HG03558 (cell line): ENCODE results near the gene SCTR.

ENCODE experiments used
- ATAC-seq: cut with Tn5 transposase; IDR thresholded peaks from one replicate; pipeline ENCODE4 v1.9.1; 2021; ENCODE audit warnings: moderate number of reproducible peaks; ENCODE audit not compliant: unreplicated experiment; ENCODE audit errors: extremely low read depth

Gene SCTR

DNA sequence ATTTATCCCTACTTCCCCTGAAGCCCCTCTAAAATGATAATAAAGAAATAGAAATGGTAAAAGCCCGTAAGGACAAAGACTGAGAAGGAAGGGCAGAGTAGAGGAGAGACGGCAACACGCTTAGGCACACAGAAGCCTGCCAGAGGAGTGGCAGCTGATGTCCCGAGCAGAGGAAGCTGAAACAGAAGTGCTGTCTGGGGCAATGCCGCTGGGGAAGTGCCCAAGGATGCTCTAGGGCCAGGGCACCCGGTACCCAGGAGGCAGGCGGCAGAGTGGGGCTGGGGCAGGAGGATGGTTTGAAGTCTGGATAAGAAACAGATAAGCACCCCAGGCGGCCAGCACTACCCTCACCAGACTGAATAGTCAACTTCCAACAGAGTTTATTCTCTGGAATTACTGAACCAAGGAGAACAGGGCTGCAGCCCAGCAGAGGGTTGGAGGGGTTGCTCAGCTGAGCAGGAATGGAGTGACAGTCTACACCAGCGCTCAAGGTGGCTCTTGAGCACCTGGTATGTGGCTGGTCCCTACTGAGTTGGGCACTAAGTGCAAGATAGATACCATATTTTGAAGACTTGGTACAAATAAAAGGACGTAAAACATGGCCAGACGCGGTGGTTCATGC, 70.2 kb downstream of the SCTR start:
- ATAC-seq = no peak

DNA sequence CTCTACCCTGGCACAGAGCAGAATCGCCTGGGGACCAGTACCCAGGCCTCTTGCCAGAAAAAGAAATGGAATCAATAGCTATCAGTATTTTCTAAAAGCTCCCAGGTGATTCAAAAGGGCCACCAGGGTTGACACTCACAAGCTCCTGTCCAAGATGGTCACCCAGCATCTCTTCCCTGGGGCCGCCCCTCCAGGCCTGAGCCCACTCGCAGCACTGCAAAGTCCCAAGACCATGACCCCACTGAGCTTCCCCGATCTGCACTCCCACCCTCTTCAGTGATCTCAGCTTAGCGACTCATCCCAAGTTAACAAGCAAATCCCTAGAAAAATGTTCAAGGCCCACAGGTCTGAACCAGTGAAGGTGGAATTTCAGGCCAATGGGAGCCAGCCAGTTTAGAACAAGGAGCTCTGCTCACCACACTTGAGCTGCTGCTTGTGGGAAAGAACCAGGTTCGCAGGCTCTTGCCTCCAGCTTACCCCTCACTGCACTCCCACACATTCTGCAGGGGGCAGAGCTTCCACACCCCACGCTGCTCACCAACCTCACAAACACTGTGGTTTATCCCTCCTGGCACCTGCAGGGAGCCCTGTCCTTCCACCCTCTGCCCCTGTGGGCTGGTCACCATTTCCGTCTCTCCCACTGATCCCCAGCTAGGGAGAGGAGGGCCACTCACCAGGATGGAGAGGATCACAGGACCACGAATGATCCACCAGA, 72.8 kb downstream of the SCTR start:
- no peak for ATAC-seq

DNA sequence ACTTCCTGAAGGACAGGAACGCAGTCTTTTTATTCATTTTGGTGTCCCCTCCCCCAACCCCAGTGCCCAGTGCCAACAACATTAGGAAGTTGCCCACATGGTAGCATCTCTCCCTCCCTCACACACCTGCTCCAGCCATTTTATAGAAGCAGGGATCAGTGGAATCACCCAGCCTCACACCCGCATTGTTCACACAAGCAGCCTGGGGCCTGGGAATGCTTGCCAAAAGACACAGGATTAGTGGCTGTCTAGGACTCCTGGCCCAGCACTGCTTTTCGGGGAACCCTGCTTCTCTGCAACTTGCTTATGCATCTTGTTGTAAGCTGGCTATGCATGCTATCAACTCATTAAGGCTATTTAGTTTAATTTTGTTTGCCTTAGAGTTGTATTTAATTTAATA, 74.8 kb downstream of the SCTR start:
- no peak for ATAC-seq

GRCh38 chr2:119448427-119449141, 75.7 kb downstream of the SCTR start:
- ATAC-seq = no peak

DNA sequence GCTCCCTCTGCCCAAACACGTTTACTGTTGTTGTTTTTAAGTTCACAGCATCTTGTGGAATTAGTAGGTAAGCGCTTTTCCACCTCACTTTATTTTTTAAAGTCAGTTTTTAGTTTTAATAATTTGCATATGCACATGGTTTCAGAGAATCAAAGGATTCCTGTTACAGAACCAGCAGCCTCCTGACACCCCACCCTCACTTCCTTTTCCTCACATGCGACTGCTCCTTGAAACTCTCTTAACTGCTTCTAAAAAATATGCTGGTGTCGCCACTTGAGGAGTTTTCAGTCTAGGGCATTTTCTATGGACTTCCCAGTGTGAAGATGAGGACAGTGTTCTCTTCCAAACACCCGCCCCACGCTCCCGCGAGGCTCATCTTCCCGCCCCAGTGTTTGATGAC, 78.2 kb downstream of the SCTR start:
- ATAC-seq = no peak

DNA sequence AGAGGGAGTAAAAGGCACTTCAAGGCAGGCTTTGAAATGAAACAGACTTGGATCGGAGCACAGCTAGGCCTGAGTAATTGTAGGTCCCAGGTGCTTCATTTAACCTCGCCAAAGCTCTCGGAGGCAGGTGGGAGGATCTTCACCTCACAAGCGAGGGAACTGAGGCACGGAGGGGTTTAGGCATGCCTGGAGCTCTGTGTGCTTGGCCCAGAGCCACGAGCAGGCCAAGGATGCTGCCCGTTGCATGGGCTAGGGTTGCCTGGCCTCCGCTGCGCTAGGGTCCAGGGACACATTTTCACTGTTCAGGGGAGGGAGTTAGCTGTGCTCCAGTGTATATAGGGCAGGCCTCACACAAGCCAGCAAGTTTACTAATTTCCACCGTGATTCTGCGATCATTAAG, 81.4 kb downstream of the SCTR start:
- ATAC-seq = no peak

DNA sequence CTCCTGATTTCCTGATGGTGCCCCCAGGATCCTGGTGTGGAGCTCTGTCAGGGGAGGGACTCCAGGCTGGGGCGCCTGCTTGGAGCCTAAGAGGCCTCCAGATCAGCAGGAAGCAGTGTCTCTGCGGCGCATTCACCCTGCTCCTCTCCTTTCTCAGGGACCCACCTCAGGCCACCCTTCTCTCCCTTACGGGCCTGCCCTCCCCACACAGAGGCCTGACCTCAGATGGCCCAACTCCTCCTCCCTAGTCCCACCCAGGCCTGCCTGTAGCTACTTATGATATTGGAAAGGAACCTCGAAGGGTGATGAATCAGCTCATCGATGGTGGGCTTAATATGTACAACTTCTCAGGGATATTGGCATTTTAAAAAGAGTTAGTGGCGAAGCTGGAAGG, 82.1 kb downstream of the SCTR start:
- ATAC-seq = no peak

GRCh38 chr2:119441376-119442225, 82.7 kb downstream of the SCTR start:
- ATAC-seq = no peak

DNA sequence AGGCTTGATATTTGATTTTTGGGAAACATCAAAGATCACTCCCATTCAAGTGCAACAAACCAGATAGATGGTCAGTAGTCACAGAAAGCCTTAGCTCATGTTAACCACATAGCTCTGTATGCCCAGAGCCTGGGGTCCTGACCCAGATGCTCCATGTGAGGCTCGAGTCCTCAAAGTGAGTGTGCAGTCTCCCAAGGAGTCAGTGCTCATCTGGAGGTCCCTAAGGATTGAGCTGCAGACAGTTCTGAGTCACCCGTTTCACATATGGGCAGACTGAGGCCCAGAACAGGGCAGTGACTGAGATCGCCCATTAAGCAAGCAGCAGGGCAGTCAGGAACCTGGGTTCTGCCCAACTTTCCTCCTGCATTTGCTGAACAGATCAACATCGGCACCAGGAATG, 83.4 kb downstream of the SCTR start:
- no peak for ATAC-seq

DNA sequence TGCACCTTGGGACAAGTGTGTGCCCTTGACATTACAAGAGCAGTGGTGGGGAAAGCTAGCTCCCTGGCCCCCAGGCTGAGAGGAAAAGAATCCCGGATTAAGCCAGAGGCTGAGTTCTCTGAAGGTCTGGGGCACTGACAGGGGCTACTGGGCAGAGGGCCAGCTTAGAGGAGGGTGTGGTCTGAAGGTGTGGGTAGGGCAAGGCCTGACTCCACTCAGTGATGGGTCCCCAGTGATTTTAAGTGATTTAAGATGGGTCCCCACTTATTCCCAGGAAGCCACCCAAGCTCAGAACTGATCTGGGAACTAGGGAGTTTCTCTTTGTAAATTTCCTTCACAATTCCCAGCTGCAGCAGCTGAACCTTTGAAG, 83.8 kb downstream of the SCTR start:
- ATAC-seq = no peak

GRCh38 chr2:119439574-119440500, 84.4 kb downstream of the SCTR start:
- ATAC-seq = no peak

GRCh38 chr2:119438726-119439284, 85.5 kb downstream of the SCTR start:
- no peak for ATAC-seq

DNA sequence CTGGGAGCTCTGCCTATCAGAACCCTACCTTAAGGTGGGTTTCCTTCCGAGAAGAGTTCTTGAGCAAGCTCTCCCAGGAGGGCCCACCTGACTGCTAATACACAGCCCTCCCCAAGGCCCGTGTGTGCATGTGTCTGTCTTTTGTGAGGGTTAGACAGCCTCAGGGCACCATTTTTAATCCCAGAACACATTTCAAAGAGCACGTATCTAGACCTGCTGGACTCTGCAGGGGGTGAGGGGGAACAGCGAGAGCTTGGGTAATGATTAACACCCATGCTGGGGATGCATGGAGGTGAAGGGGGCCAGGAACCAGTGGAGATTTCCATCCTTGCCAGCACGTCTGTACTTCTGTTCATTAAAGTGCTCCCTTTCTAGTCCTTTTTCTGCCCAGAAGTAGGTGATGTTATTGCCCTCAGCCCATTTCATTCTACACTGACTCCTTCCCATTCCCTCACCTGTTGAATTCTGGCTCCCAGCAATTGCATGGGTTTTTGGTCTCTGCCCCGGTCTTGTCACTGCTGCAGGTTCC, 86.1 kb downstream of the SCTR start:
- no peak for ATAC-seq

GRCh38 chr2:119436993-119437772, 87.1 kb downstream of the SCTR start:
- ATAC-seq = no peak

DNA sequence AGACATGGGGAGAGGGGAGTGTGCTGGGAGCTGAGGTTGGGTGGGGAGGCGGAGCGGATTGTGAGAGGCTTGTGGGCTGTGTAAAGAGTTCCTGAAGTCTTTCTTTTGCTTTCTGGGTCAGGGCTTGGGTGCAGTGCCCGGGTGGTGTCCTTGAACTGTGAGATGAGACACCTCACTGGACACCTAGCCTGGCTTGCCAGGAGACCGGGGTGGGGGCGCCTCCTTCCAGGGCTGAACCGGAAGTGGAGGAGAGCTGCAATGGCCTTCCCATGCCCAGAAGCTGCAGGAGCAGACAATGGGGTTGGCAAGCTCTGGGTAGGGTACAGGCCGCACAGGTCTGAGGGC, 88.4 kb downstream of the SCTR start:
- no peak for ATAC-seq

DNA sequence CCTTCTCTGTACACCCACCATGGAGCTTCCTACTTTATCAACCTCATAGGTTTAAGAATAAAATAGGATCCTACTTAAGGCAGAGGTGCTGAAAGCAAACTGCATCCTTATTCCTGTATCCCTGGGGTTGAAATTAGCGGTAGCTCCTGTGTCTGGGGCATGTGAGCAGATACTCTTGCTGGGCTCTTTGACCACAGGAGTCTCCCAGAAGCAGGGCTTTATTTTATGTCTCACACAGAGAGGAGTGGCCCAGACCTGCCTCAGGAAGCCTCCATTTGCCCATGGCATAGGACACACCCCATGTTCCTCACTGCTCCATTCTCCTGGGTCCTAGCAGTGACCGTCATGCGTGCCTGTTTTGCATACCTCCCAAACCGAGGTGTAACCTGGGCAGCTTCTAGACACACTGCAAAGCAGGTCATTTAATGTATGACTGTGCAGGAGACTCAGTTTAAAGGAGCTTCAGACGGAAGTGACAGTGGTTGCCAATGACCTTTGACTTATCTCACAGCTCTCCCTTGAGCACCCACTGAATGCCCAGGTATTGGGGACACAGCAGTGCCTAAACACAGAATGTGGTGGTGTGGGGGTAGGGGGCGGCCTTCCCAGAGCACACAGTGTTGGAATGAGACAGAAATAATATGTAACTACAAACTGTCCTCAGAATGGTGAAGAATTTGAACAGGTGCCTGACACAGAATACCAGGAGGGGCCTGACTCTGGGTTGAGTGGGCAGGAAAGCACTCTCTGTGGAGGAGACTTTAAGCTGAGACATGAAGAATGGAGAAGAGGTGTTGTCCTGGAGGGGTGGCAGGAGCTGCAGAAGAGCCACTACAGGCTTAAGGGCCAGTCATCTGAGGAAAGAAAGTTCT, 89.0 kb downstream of the SCTR start:
- no peak for ATAC-seq

DNA sequence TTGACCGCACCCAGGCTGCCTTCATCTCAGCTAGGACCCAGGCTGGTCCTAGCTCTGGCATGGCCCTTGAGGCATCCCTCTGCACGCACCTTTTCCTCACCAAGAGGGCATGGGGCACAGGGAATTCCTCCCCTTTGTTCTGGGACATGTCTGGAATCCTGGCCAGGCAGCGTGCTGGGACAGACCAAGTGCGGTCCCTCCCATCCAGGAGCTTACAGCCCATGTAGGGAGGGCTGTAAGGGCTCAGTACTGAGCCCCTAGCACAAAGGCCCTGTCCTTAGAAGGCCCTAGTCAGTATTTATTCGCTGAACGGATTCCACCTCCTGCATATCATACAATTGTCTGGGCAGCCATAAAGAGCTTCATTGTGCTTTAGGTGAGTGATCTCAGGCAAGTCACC, 89.6 kb downstream of the SCTR start:
- no peak for ATAC-seq
